Lower lobe of right lung (tissue), 2 donors: ENCODE data around the gene CD1B. TPM values are rescaled to one million over a fixed set of nuclear protein-coding genes. Genes with fewer than 3 reads are reported as not detected.

ENCODE experiments used
- ATAC-seq, 2 donors: fragments of 200-7000 bp; cut with Tn5 transposase; one replicate each; pipeline ENCODE4 v1.9.1; 2020 to 2022; ENCODE audit warnings: mild to moderate bottlenecking in 2 of 2, moderate library complexity in 2 of 2
- DNase-seq: peaks from one replicate; pipeline ENCODE4 v3.0.0-alpha.2; 2020
- H3K27ac ChIP-seq: fragments of 200-600 bp; one replicate; pipeline ENCODE4 v1.8.0; 2022
- H3K27me3 ChIP-seq: fragments of 200-600 bp; one replicate; pipeline ENCODE4 v1.8.0; 2022; ENCODE audit warnings: low read depth
- H3K36me3 ChIP-seq: fragments of 200-600 bp; one replicate; pipeline ENCODE4 v1.8.0; 2022; ENCODE audit warnings: mild to moderate bottlenecking
- H3K4me1 ChIP-seq: fragments of 200-600 bp; one replicate; pipeline ENCODE4 v1.8.0; 2022
- H3K4me3 ChIP-seq: fragments of 200-600 bp; one replicate; pipeline ENCODE4 v1.8.0; 2022; ENCODE audit warnings: mild to moderate bottlenecking
- H3K9me3 ChIP-seq: fragments of 200-600 bp; one replicate; pipeline ENCODE4 v1.8.0; 2022
- CTCF ChIP-seq: fragments of 200-600 bp; IDR thresholded peaks from one replicate; pipeline ENCODE4 v1.8.0; 2022; ENCODE audit warnings: antibody characterized with exemption, mild to moderate bottlenecking
- intact Hi-C: fragments of 100-400 bp; cut with DNase I; formaldehyde crosslinking; loops from one replicate; pipeline ENCODE4 v1.11.0; 2022
- total RNA-seq: library from RNA; stranded (reverse); fragmentation: NEBNext Ultra II Directional; extraction: Animal tissue kit (Norgen Biotek cat#: 25700); gene quantifications from one replicate; pipeline ENCODE4 v1.2.1, GENCODE V29; 2021
- donor health status: DM: no; HTN: yes; CAD: no; lungs with severe emphysema.

The CD1B gene
- total RNA-seq, 1 donor from 2014 or later = not detected

- intact Hi-C loops = no loop called here
- no peak for ATAC-seq
- H3K27ac ChIP-seq = no peak overlapping the region
- DNase-seq = no peak
- peaks cover 5% of the 10 kb centered on the region for H3K9me3 ChIP-seq
- no peaks in the 10 kb centered on the region for H3K36me3 ChIP-seq
- no peaks in the 10 kb centered on the region for H3K4me1 ChIP-seq
- no peak overlapping the region for H3K4me3 ChIP-seq
- no peak for TF ChIP-seq CTCF
- H3K27me3 ChIP-seq = no peaks in the 10 kb centered on the region
Observed at GRCh38 chr1:158327481-158327880, 3.9 kb downstream of the CD1B start.

DNA sequence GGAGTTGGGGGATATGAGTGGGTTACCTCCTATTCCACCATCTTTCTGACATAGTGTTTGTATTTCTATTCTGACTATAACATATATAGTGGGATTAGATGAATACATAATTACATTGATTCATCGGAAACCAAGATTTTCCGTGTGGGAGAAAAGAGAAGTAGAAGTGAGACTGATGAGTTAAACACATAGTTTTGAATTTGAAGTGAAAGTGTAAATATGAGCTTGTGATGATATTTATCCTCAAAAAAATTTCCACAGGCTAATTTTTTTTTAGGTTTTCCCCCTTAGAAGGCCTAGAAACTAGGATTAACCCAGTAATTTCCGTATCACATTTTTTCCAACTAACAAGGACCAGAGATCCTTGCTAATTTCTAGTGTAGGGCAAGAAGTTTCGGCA is 6.9 kb downstream of the CD1B start:
- no peak for DNase-seq
- H3K36me3 ChIP-seq = no peaks in the 10 kb centered on the region
- H3K27ac ChIP-seq = no peak overlapping the region
- no peak overlapping the region for H3K4me3 ChIP-seq
- H3K9me3 ChIP-seq = peaks cover 5% of the 10 kb centered on the region
- H3K4me1 ChIP-seq = no peaks in the 10 kb centered on the region
- H3K27me3 ChIP-seq = no peaks in the 10 kb centered on the region
- intact Hi-C loops = no loop called here
- TF ChIP-seq CTCF = no peak
- ATAC-seq = no peak

DNA sequence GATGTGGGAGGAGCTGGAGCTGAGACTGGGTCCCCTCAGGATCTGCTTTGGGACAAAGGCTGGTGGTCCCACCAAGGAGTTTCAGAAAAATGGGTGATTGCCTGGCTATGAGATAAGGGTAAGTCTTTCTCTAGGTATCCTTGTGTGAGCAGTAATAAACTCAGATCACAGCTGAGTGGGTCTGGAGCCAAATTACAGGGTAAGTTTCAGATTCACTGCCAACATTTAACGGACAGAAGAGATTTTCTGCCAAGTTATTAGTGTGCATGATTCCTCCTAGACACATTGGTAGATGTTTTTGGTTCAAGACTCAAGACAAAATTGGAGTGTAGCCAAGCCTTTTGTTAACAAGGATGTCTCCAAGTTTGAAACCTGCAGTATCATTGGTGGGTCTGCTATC is 7.5 kb downstream of the CD1B start:
- TF ChIP-seq CTCF = no peak
- Histone ChIP-seq H3K9me3 (peaks cover 5% of the 10 kb centered on the region), H3K27ac (no peak overlapping the region), H3K36me3 (no peaks in the 10 kb centered on the region), H3K4me3 (no peak overlapping the region), H3K4me1 (no peaks in the 10 kb centered on the region), H3K27me3 (no peaks in the 10 kb centered on the region)
- intact Hi-C loops = no loop called here
- no peak for DNase-seq
- ATAC-seq = no peak

DNA sequence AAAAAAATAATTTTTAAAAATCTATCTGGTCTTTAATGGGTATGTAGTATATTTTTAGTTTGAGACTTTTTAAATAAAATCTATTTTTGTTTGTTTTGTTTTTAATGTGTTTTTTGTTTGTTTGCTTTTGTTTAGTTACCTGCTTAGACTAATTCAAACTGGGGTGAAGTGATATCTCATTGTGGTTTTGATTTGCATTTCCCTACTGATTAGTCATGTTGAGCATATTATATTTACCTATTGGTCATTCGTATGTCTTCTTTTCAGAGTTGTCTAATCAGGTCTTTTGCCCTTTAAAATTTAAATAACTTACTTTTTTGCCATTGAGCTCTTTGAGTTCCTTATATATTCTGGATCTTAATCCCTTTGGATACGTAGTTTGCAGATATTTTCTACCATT is 20.3 kb downstream of the CD1B start:
- Histone ChIP-seq H3K27ac (no peak overlapping the region), H3K4me1 (no peaks in the 10 kb centered on the region), H3K27me3 (no peaks in the 10 kb centered on the region), H3K4me3 (no peak overlapping the region), H3K9me3 (peaks cover 7% of the 10 kb centered on the region), H3K36me3 (no peaks in the 10 kb centered on the region)
- intact Hi-C loops = no loop called here
- no peak for DNase-seq
- no peak for TF ChIP-seq CTCF
- no peak for ATAC-seq

DNA sequence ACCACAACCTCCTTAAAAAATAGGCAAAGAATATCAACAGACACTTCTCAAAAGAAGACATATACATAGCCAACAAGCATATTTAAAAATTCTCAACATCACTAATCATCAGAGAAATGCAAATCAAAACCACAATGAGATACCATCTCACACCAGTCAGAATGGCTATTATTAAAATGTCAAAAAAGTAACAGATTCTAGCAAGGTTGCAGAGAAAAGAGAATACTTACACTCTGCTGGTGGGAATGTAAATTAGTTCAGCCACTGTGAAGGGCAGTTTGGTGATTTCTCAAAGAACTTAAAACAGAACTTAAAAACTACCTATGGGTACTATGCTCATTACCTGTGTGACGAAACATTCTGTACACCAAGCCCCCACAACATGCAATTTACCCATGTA is 20.7 kb downstream of the CD1B start:
- Histone ChIP-seq H3K4me1 (no peaks in the 10 kb centered on the region), H3K9me3 (peaks cover 7% of the 10 kb centered on the region), H3K27me3 (no peaks in the 10 kb centered on the region), H3K4me3 (no peak overlapping the region), H3K27ac (no peak overlapping the region), H3K36me3 (no peaks in the 10 kb centered on the region)
- no peak for TF ChIP-seq CTCF
- intact Hi-C loops = no loop called here
- DNase-seq (no peak), ATAC-seq (no peak)

- ATAC-seq (no peak), DNase-seq (no peak)
- Histone ChIP-seq H3K27me3 (no peaks in the 10 kb centered on the region), H3K4me3 (no peak overlapping the region), H3K4me1 (no peaks in the 10 kb centered on the region), H3K9me3 (peaks cover 1% of the 10 kb centered on the region), H3K36me3 (no peaks in the 10 kb centered on the region), H3K27ac (no peak overlapping the region)
- intact Hi-C loops = no loop called here
- no peak for TF ChIP-seq CTCF
Observed at GRCh38 chr1:158295791-158296190, 35.5 kb downstream of the CD1B start.
